ENCODE data around the gene ACTL8. TPM values are rescaled to one million over a fixed set of nuclear protein-coding genes. Genes with fewer than 3 reads are reported as not detected.
A peak's percentile ranks its signal among the peaks of the same experiment; 100 is the strongest.

ACTL8 gene
- total and polyA plus RNA-seq, 2 experiments from 2014 or later: 0.38 to 0.71 TPM

GRCh38 chr1:17847111-17847510 is 92.0 kb downstream of the ACTL8 start:
- Mint-ChIP-seq H3K4me1 (no peaks in the 10 kb centered on the region), H3K27me3 (ENCODE audit: insufficient read depth, low read depth, poor library complexity) (peaks cover 3% of the 10 kb centered on the region), H3K4me3 (no peak overlapping the region), H3K9me3 (no peaks in the 10 kb centered on the region), H3K36me3 (ENCODE audit: low read depth) (no peaks in the 10 kb centered on the region), H3K27ac (no peak overlapping the region)
- Histone ChIP-seq H3K4me3 (no peak overlapping the region), H3F3A (replicated peaks; ENCODE audit: low read depth) (no peaks in the 10 kb centered on the region), H4K20me1 (replicated peaks; ENCODE audit: insufficient read depth) (no peaks in the 10 kb centered on the region), H3K4me1 (ENCODE audit: insufficient read depth) (no peaks in the 10 kb centered on the region), H3K4me2 (no peak overlapping the region), H2AFZ (no peak overlapping the region), H3K36me3 (ENCODE audit: insufficient read depth) (no peaks in the 10 kb centered on the region), H3K27me3 (ENCODE audit: insufficient read depth) (no peaks in the 10 kb centered on the region), H3K79me2 (replicated peaks; ENCODE audit: insufficient read depth) (no peaks in the 10 kb centered on the region), H3K9me2 (ENCODE audit: insufficient read depth) (no peaks in the 10 kb centered on the region), H3K27ac (ENCODE audit: low read depth) (no peak overlapping the region)
- DNase-seq (ENCODE audit: low spot score) (no peak), ATAC-seq (no peak)
- TF ChIP-seq ZNF331 (CRISPR knock-in tag; IDR thresholded peaks at IDR 0.05; ENCODE audit: low read depth): no peak
- no peak for TF ChIP-seq ZNF462 (CRISPR knock-in tag; IDR thresholded peaks at IDR 0.05)
- no peak for TF ChIP-seq POLR2AphosphoS5 (IDR thresholded peaks at IDR 0.05; ENCODE audit: low read depth)

GRCh38 chr1:17849216-17849615 is 94.1 kb downstream of the ACTL8 start:
- Mint-ChIP-seq H3K27ac (no peak overlapping the region), H3K4me3 (no peak overlapping the region), H3K36me3 (ENCODE audit: low read depth) (no peaks in the 10 kb centered on the region), H3K9me3 (no peaks in the 10 kb centered on the region), H3K27me3 (ENCODE audit: insufficient read depth, low read depth, poor library complexity) (no peaks in the 10 kb centered on the region), H3K4me1 (no peaks in the 10 kb centered on the region)
- Histone ChIP-seq H3K27me3 (ENCODE audit: insufficient read depth) (no peaks in the 10 kb centered on the region), H3K79me2 (replicated peaks; ENCODE audit: insufficient read depth) (no peaks in the 10 kb centered on the region), H3K9me2 (ENCODE audit: insufficient read depth) (no peaks in the 10 kb centered on the region), H3K4me2 (no peak overlapping the region), H3F3A (replicated peaks; ENCODE audit: low read depth) (no peaks in the 10 kb centered on the region), H4K20me1 (replicated peaks; ENCODE audit: insufficient read depth) (no peaks in the 10 kb centered on the region), H3K4me3 (no peak overlapping the region), H3K4me1 (ENCODE audit: insufficient read depth) (no peaks in the 10 kb centered on the region), H3K36me3 (ENCODE audit: insufficient read depth) (no peaks in the 10 kb centered on the region), H3K27ac (ENCODE audit: low read depth) (no peak overlapping the region), H2AFZ (no peak overlapping the region)
- no peak for TF ChIP-seq EZH2 (IDR thresholded peaks at IDR 0.05; ENCODE audit: low read depth, unreplicated experiment)
- TF ChIP-seq NANOG (IDR thresholded peaks at IDR 0.05; ENCODE audit: borderline replicate concordance): no peak
- TF ChIP-seq POLR2AphosphoS5 (IDR thresholded peaks at IDR 0.05; ENCODE audit: low read depth): no peak
- TF ChIP-seq JUNB (IDR thresholded peaks at IDR 0.05; ENCODE audit: unreplicated experiment): no peak
- TF ChIP-seq REST (IDR thresholded peaks at IDR 0.05; ENCODE audit: unreplicated experiment): no peak
- TF ChIP-seq CTCF (conservative IDR thresholded peaks at IDR 0.05; ENCODE audit: low read depth in 2 of 2): peak; percentile 37 to 61; a peak in 3 of 4 replicates
- peak; percentile 45 for DNase-seq (ENCODE audit: low spot score)
- ATAC-seq: peak; percentile 66
